H9 (cell line): ENCODE results near the gene DNASE1. TPM values are rescaled to one million over a fixed set of nuclear protein-coding genes. Genes with fewer than 3 reads are reported as not detected.

Experiments
- DNase-seq: peaks from one replicate; pipeline ENCODE4 v3.0.0-alpha.2; 2017
- H2AFZ ChIP-seq: one replicate; pipeline ENCODE4 v1.6.1; 2013; ENCODE audit warnings: mild to moderate bottlenecking, low read length, control low read depth, moderate library complexity
- H2AK5ac ChIP-seq: 2 replicates; pipeline ENCODE4 v1.6.1; 2013; ENCODE audit warnings: low read length, control low read depth, mixed read lengths; ENCODE audit not compliant: insufficient read length
- H2BK120ac ChIP-seq: one replicate; pipeline ENCODE4 v1.6.1; 2013; ENCODE audit warnings: low read depth, mild to moderate bottlenecking, low read length, control low read depth, inconsistent platforms; ENCODE audit not compliant: poor library complexity, severe bottlenecking
- H2BK12ac ChIP-seq: 2 replicates; pipeline ENCODE4 v1.6.1; 2013; ENCODE audit warnings: low read length, control low read depth, mixed read lengths, low read depth; ENCODE audit not compliant: insufficient read length
- H2BK15ac ChIP-seq: 2 replicates; pipeline ENCODE4 v1.6.1; 2013; ENCODE audit warnings: low read depth, low read length, control low read depth
- H2BK20ac ChIP-seq: one replicate; pipeline ENCODE4 v1.6.1; 2013; ENCODE audit warnings: low read depth, mild to moderate bottlenecking, low read length, control low read depth, inconsistent platforms; ENCODE audit not compliant: poor library complexity, severe bottlenecking
- H2BK5ac ChIP-seq: 2 replicates; pipeline ENCODE4 v1.6.1; 2013; ENCODE audit warnings: low read length, control low read depth, mixed read lengths; ENCODE audit not compliant: insufficient read length
- H3K14ac ChIP-seq: 2 replicates; pipeline ENCODE4 v1.6.1; 2013; ENCODE audit warnings: low read length, control low read depth; ENCODE audit not compliant: insufficient read depth
- H3K18ac ChIP-seq: 2 replicates; pipeline ENCODE4 v1.6.1; 2013; ENCODE audit warnings: low read depth, mild to moderate bottlenecking, mixed read lengths, low read length, control low read depth; ENCODE audit not compliant: insufficient read length
- H3K23ac ChIP-seq: 2 replicates; pipeline ENCODE4 v1.6.1; 2013; ENCODE audit warnings: low read length, control low read depth, mixed read lengths, low read depth; ENCODE audit not compliant: insufficient read length
- H3K23me2 ChIP-seq: 2 replicates; pipeline ENCODE4 v1.6.1; 2013; ENCODE audit warnings: low read depth, mild to moderate bottlenecking, mixed read lengths, low read length, control low read depth; ENCODE audit not compliant: insufficient read length, poor library complexity, severe bottlenecking
- H3K27ac ChIP-seq: 2 replicates; pipeline ENCODE4 v1.5.1; 2013; ENCODE audit warnings: low read length, control low read depth, mixed read lengths, low read depth; ENCODE audit not compliant: insufficient read length
- H3K27me3 ChIP-seq: 2 replicates; pipeline ENCODE4 v1.6.1; 2013; ENCODE audit warnings: low read length, control low read depth, inconsistent platforms; ENCODE audit not compliant: insufficient read depth
- H3K4ac ChIP-seq: 2 replicates; pipeline ENCODE4 v1.6.1; 2013; ENCODE audit warnings: low read depth, mild to moderate bottlenecking, control low read depth, inconsistent platforms, low read length, moderate library complexity
- H3K4me1 ChIP-seq: 2 replicates; pipeline ENCODE4 v1.6.1; 2013; ENCODE audit warnings: low read length, control low read depth, inconsistent platforms; ENCODE audit not compliant: insufficient read depth
- H3K4me2 ChIP-seq: 2 replicates; pipeline ENCODE4 v1.6.1; 2013; ENCODE audit warnings: low read length, control low read depth, mixed read lengths; ENCODE audit not compliant: insufficient read length, insufficient read depth
- H3K56ac ChIP-seq: 2 replicates; pipeline ENCODE4 v1.6.1; 2013; ENCODE audit warnings: low read depth, mild to moderate bottlenecking, mixed read lengths, low read length, control low read depth; ENCODE audit not compliant: insufficient read length
- H3K79me1 ChIP-seq: 2 replicates; pipeline ENCODE4 v1.6.1; 2013; ENCODE audit warnings: low read depth, mild to moderate bottlenecking, moderate library complexity, low read length, control low read depth, inconsistent platforms; ENCODE audit not compliant: insufficient read depth, poor library complexity, severe bottlenecking
- H3K79me2 ChIP-seq: 2 replicates; pipeline ENCODE4 v1.6.1; 2013; ENCODE audit warnings: low read length, control low read depth, inconsistent platforms; ENCODE audit not compliant: insufficient read depth
- H3K9ac ChIP-seq: 2 replicates; pipeline ENCODE4 v1.6.1; 2013; ENCODE audit warnings: low read length, control low read depth, mixed read lengths; ENCODE audit not compliant: insufficient read length; ENCODE audit errors: extremely low read depth
- H3K9me3 ChIP-seq: one replicate; pipeline ENCODE4 v1.6.1; 2013; ENCODE audit warnings: low read depth, low read length, inconsistent platforms; ENCODE audit not compliant: control insufficient read depth
- H3T11ph ChIP-seq: one replicate; pipeline ENCODE4 v1.6.1; 2013; ENCODE audit warnings: mild to moderate bottlenecking, low read length, control low read depth, inconsistent platforms
- H4K20me1 ChIP-seq: one replicate; pipeline ENCODE4 v1.6.1; 2013; ENCODE audit not compliant: control insufficient read depth, insufficient read length, insufficient read depth
- H4K5ac ChIP-seq: 2 replicates; pipeline ENCODE4 v1.6.1; 2013; ENCODE audit warnings: low read depth, mild to moderate bottlenecking, mixed read lengths, low read length, control low read depth; ENCODE audit not compliant: insufficient read length
- H4K8ac ChIP-seq: replicated peaks from 2 replicates; pipeline ENCODE4 v1.6.1; 2013; ENCODE audit warnings: low read length, control low read depth, mixed read lengths, low read depth; ENCODE audit not compliant: insufficient read length
- H4K91ac ChIP-seq: 2 replicates; pipeline ENCODE4 v1.6.1; 2013; ENCODE audit warnings: low read depth, mild to moderate bottlenecking, moderate library complexity, mixed read lengths, low read length, control low read depth; ENCODE audit not compliant: insufficient read length
- H3K27ac Mint-ChIP-seq, 3 experiments: 2 replicates in 2 of 3; 3 replicates in 1 of 3; pipeline ENCODE4 v1.8.0; 2020 to 2021; ENCODE audit warnings: mixed read lengths in 3 of 3, mild to moderate bottlenecking in 1 of 3, moderate library complexity in 1 of 3
- H3K27me3 Mint-ChIP-seq: 2 replicates; pipeline ENCODE4 v1.8.0; 2021; ENCODE audit warnings: low read depth, mild to moderate bottlenecking, moderate library complexity, mixed read lengths
- H3K36me3 Mint-ChIP-seq, 3 experiments: 2 replicates in 2 of 3; 3 replicates in 1 of 3; pipeline ENCODE4 v1.8.0; 2020 to 2021; ENCODE audit warnings: low read depth in 3 of 3, mixed read lengths in 3 of 3; ENCODE audit not compliant: insufficient read depth in 1 of 3
- H3K4me1 Mint-ChIP-seq, 2 experiments: 2 replicates each; pipeline ENCODE4 v1.8.0; 2020; ENCODE audit warnings: mixed read lengths in 2 of 2
- H3K4me3 Mint-ChIP-seq, 2 experiments: 2 replicates in 1 of 2; 3 replicates in 1 of 2; pipeline ENCODE4 v1.8.0; 2020 to 2021; ENCODE audit warnings: mild to moderate bottlenecking in 2 of 2, mixed read lengths in 2 of 2, moderate library complexity in 1 of 2
- H3K9me3 Mint-ChIP-seq, 2 experiments: 2 replicates in 1 of 2; 3 replicates in 1 of 2; pipeline ENCODE4 v1.8.0; 2020; ENCODE audit warnings: mild to moderate bottlenecking in 2 of 2, mixed read lengths in 2 of 2, moderate library complexity in 1 of 2
- WGBS: extraction: QIAGEN DNeasy Blood & Tissue Kit; methylation state at CpG from one replicate; pipeline ENCODE4 v1.1.7; 2013; ENCODE audit warnings: missing lambda C conversion rate, low lambda C conversion rate, mixed read lengths; ENCODE audit not compliant: insufficient read length; ENCODE audit errors: extremely low coverage; 5-methylcytosine and 5-hydroxymethylcytosine counted together
- total RNA-seq: library from RNA; stranded (reverse); gene quantifications from 2 replicates; pipeline ENCODE4 v1.2.1, GENCODE V29; 2021
- TF ChIP-seq, protein P1 (sequence below): fragments of 200-600 bp; sonication (generic); conservative IDR thresholded peaks from 3 replicates; pipeline ENCODE4 v1.8.0; 2021; ENCODE audit warnings: antibody characterized with exemption, mild to moderate bottlenecking

Gene DNASE1
- total RNA-seq, 1 experiment from 2014 or later: 10.1 TPM

- no peak overlapping the region for H3K27ac ChIP-seq
- no peak overlapping the region for H4K91ac ChIP-seq
- no peak overlapping the region for H2BK12ac ChIP-seq
- no peaks in the 10 kb centered on the region for H3K27me3 ChIP-seq
- H3K4me2 ChIP-seq: no peak overlapping the region
- no peaks in the 10 kb centered on the region for H3K23me2 ChIP-seq
- H4K5ac ChIP-seq: no peak overlapping the region
- no peak overlapping the region for H2BK20ac ChIP-seq
- Mint-ChIP-seq H3K27ac (peak overlapping the region; percentile 46 to 96 (median 55); a peak in 6 of 7 replicates), H3K36me3 (peaks cover 12 to 23% (median 13%) of the 10 kb centered on the region in 3 experiments; a peak in 5 of 7 replicates), H3K4me1 (peaks cover 3 to 9% of the 10 kb centered on the region in 2 experiments; a peak in 3 of 4 replicates), H3K9me3 (no peaks in the 10 kb centered on the region), H3K4me3 (no peak overlapping the region), H3K27me3 (no peaks in the 10 kb centered on the region)
- H3K4ac ChIP-seq: no peak overlapping the region
- no peak for DNase-seq
- H2BK15ac ChIP-seq: no peak overlapping the region
- H3K9me3 ChIP-seq: no peaks in the 10 kb centered on the region
- no peaks in the 10 kb centered on the region for H3K79me1 ChIP-seq
- H2BK5ac ChIP-seq: no peak overlapping the region
- H2BK120ac ChIP-seq: no peak overlapping the region
- no peak overlapping the region for H2AFZ ChIP-seq
- no peak overlapping the region for H2AK5ac ChIP-seq
- no peaks in the 10 kb centered on the region for H4K20me1 ChIP-seq
- H3K14ac ChIP-seq: no peak overlapping the region
- no peak overlapping the region for H3K56ac ChIP-seq
- no peak overlapping the region for H3K9ac ChIP-seq
- H3K79me2 ChIP-seq: peaks cover 5% of the 10 kb centered on the region; the same call in 1 of the 2 replicates
- TF ChIP-seq, protein P1, sequence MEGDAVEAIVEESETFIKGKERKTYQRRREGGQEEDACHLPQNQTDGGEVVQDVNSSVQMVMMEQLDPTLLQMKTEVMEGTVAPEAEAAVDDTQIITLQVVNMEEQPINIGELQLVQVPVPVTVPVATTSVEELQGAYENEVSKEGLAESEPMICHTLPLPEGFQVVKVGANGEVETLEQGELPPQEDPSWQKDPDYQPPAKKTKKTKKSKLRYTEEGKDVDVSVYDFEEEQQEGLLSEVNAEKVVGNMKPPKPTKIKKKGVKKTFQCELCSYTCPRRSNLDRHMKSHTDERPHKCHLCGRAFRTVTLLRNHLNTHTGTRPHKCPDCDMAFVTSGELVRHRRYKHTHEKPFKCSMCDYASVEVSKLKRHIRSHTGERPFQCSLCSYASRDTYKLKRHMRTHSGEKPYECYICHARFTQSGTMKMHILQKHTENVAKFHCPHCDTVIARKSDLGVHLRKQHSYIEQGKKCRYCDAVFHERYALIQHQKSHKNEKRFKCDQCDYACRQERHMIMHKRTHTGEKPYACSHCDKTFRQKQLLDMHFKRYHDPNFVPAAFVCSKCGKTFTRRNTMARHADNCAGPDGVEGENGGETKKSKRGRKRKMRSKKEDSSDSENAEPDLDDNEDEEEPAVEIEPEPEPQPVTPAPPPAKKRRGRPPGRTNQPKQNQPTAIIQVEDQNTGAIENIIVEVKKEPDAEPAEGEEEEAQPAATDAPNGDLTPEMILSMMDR: no peak
- H3K23ac ChIP-seq: no peak overlapping the region
- H4K8ac ChIP-seq: no peak overlapping the region
- H3K4me1 ChIP-seq: no peaks in the 10 kb centered on the region
- WGBS: no CpG with 5 or more reads among the region's 19 CpGs
- H3T11ph ChIP-seq: no peak overlapping the region
- no peak overlapping the region for H3K18ac ChIP-seq
These were observed 41.3 kb downstream of the DNASE1 start for GRCh38 chr16:3695610-3696369.
